GM18499 (cell line): Measurements from ENCODE around the gene ABCB8.

Source experiments
- ATAC-seq: cut with Tn5 transposase; IDR thresholded peaks from one replicate; pipeline ENCODE4 v1.9.1; 2021; ENCODE audit warnings: moderate number of reproducible peaks; ENCODE audit not compliant: insufficient read depth, unreplicated experiment

The ABCB8 gene

GRCh38 chr7:151028131-151028947 is at the start of gene ABCB8:
TSS of gene ABCB8 (plus strand) at chr7:151028450. CDS start at chr7:151028516, 66 bp downstream.
- ATAC-seq = peak; percentile 89

GRCh38 chr7:150979713-150980390 is 48.4 kb upstream of the ABCB8 start:
- ATAC-seq = no peak

- ATAC-seq = no peak
These were observed 47.6 kb upstream of the ABCB8 start for GRCh38 chr7:150980663-150981062.

DNA sequence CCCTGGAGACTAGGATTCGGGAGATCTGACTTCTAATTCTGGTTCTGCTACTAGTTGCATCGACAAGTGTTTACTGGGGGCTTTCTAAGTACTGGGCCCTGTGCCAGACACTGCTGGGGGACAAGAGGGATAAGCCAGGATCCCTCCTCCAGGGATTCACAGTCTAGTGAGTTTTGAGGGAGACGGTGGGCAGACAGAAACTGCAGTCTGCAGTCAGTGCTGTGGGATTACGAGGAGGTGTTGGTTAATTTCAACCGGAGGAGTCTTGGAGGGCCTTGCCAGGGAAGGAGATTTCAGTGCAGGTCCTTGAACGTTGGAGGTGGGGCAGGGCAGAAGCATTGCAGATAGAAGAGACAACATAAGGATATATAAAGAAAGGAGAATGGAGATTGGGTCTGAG is 46.6 kb upstream of the ABCB8 start:
- no peak for ATAC-seq

GRCh38 chr7:150982351-150982750 is 45.9 kb upstream of the ABCB8 start:
- no peak for ATAC-seq

GRCh38 chr7:150983893-150984368 is 44.3 kb upstream of the ABCB8 start:
- ATAC-seq = no peak

DNA sequence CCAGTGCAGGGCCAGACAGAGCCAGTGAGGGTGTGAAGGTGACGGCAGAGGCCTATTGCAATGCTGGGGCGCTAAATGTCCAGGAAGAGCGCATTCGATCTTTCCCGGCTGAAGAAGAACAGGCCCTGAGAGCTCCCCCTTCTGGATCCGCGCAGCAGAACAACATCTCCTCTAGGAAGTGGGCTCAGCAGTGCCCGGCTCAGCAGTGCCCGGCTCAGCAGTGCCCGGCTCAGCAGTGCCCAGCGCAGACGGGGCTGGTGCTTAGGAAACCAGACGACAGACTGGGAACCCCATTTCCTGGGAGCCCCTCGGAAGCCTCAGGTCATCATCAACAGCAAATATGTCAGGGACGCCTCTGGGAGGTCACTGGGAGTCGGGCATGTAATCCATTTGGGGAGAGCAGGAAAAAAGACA is 42.1 kb upstream of the ABCB8 start:
- no peak for ATAC-seq

GRCh38 chr7:150986556-150986955 is 41.7 kb upstream of the ABCB8 start:
- ATAC-seq = no peak

GRCh38 chr7:150988230-150989226 is 39.7 kb upstream of the ABCB8 start:
- ATAC-seq = no peak

GRCh38 chr7:150989456-150989855 is 38.8 kb upstream of the ABCB8 start:
- ATAC-seq = no peak

- no peak for ATAC-seq
These were observed 37.6 kb upstream of the ABCB8 start, which contains the start of gene NOS3 for GRCh38 chr7:150990416-150991186. TSS of gene NOS3 (plus strand) at chr7:150991017. CDS start at chr7:150993804, 2,787 bp downstream.

DNA sequence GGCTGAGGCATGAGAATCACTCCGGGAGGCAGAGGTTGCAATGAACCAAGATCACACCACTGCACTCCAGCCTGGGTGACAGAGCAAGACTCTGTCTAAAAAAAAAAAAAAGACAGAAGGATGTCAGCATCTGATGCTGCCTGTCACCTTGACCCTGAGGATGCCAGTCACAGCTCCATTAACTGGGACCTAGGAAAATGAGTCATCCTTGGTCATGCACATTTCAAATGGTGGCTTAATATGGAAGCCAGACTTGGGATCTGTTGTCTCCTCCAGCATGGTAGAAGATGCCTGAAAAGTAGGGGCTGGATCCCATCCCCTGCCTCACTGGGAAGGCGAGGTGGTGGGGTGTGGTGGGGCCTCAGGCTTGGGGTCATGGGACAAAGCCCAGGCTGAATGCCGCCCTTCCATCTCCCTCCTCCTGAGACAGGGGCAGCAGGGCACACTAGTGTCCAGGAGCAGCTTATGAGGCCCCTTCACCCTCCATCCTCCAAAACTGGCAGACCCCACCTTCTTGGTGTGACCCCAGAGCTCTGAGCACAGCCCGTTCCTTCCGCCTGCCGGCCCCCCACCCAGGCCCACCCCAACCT is 36.1 kb upstream of the ABCB8 start:
- no peak for ATAC-seq

DNA sequence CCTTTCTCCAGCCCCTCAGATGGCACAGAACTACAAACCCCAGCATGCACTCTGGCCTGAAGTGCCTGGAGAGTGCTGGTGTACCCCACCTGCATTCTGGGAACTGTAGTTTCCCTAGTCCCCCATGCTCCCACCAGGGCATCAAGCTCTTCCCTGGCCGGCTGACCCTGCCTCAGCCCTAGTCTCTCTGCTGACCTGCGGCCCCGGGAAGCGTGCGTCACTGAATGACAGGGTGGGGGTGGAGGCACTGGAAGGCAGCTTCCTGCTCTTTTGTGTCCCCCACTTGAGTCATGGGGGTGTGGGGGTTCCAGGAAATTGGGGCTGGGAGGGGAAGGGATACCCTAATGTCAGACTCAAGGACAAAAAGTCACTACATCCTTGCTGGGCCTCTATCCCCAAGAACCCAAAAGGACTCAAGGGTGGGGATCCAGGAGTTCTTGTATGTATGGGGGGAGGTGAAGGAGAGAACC is 35.4 kb upstream of the ABCB8 start:
- ATAC-seq = no peak

- no peak for ATAC-seq
These were observed 34.7 kb upstream of the ABCB8 start for GRCh38 chr7:150993511-150993910.

DNA sequence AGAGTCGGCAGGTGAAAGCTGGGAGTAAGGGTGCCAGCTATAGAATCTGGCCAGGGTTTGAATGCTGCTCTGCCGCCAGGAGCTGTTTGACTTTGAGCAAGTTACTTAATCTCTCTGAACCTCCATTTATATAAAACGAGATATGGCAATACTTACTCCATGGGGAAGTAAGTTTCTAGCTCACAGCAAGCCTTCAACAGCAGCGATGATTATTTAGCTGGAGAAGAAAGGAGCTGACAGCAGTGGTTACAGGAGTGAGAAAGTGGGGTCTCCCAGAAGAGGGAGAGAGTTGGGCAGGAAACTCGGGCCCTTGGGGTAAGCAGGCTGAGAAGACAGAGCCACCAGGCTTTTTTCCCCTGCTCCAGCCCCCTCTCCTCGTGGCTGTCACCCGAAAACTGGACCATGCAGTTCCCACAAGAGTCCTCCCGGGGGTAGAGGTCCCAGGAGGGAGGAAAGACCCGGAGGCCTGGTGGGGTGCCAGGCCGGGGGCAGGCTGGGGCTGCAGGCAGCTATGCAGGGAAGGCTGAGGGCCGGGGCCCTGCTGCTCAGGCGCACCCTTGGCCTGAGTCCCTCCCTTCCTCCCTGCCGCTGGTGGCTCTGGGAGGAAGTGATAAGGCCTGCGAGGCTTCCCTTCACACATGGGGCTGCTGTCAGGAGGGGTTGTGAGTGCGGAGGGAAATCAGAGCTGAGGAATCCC is 34.0 kb upstream of the ABCB8 start:
- no peak for ATAC-seq

DNA sequence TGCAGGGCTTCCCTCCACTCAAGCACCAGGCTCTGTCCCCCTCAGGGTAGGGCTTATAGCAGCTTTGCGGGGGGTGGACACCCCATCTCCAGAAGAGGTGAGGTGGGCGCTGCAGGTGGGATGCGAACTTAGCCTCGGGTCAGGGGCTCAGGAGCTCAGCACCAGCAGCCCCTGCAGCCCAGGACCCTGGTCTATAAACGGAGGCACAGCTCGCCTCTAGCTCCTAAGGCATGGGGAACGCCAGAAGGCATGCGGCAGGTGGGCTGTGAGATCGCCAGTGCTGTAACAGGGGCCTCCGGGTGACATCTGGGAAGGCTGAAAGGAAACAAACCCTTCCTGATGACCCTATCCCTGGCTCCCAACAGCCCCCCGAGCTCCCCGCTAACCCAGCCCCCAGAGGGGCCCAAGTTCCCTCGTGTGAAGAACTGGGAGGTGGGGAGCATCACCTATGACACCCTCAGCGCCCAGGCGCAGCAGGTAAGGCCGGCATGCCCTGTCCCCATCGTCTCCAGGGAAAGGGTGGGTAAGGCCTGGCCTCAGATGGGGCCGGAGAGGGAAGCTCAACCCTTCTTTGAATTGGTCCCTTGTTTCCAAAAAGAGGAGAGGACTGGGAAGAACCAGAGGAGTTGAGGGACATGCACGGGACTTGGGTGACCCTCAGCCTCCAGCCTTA is 33.3 kb upstream of the ABCB8 start:
- ATAC-seq = no peak

DNA sequence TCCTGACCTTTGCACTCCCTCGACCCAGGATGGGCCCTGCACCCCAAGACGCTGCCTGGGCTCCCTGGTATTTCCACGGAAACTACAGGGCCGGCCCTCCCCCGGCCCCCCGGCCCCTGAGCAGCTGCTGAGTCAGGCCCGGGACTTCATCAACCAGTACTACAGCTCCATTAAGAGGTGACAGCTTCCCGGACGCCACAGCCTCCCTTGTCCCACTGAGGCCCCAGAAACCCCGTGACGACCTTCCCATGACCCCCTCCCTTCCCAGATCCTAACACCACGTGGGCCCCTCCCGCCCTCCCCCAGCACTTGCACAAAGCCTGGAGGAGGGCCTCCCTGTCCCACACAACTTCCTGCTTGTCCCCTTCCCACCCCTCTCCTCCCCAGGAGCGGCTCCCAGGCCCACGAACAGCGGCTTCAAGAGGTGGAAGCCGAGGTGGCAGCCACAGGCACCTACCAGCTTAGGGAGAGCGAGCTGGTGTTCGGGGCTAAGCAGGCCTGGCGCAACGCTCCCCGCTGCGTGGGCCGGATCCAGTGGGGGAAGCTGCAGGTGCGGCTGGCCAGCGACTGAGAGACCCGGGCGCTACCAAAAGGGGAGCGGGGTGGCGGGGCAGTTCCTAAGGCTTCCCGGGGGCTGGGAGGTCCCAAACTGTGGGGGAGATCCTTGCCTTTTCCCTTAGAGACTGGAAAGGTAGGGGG is 31.7 kb upstream of the ABCB8 start:
- no peak for ATAC-seq
